SU-DHL-6 (cell line): ENCODE results near the gene OR5B3.

Experiments
- H2AFZ ChIP-seq: fragments of 200-600 bp; sonication (generic); 2 replicates; pipeline ENCODE4 v1.6.1; 2014; ENCODE audit warnings: low read depth, mild to moderate bottlenecking, moderate library complexity, mixed read lengths, antibody characterized with exemption, low read length; ENCODE audit not compliant: severe bottlenecking
- H3F3A ChIP-seq: fragments of 200-600 bp; shearing (Covaris generic); 2 replicates; pipeline ENCODE4 v1.6.0; 2016; ENCODE audit warnings: antibody characterized with exemption, mild to moderate bottlenecking; ENCODE audit not compliant: insufficient read depth
- H3K27ac ChIP-seq: fragments of 200-600 bp; sonication (generic); 2 replicates; pipeline ENCODE4 v1.5.1; 2016; ENCODE audit warnings: low read depth, mild to moderate bottlenecking, low read length, moderate library complexity, mixed read lengths
- H3K27me3 ChIP-seq: fragments of 200-600 bp; sonication (generic), shearing (Covaris generic); 2 replicates; pipeline ENCODE4 v1.6.0; 2014; ENCODE audit warnings: mild to moderate bottlenecking, low read length
- H3K36me3 ChIP-seq: fragments of 200-600 bp; sonication (generic); 2 replicates; pipeline ENCODE4 v1.6.1; 2014; ENCODE audit warnings: mild to moderate bottlenecking, low read length, mixed read lengths
- H3K4me2 ChIP-seq: fragments of 300-600, 200-600 bp; shearing (Covaris generic), sonication (generic); 2 replicates; pipeline ENCODE4 v1.6.0; 2014; ENCODE audit warnings: low read length, low read depth, mild to moderate bottlenecking; ENCODE audit not compliant: poor library complexity, severe bottlenecking
- H3K4me3 ChIP-seq: fragments of 200-600 bp; sonication (generic); 2 replicates; pipeline ENCODE4 v1.5.1; 2014; ENCODE audit warnings: antibody characterized with exemption, low read length, mild to moderate bottlenecking, mixed read lengths; ENCODE audit not compliant: insufficient read depth, poor library complexity, severe bottlenecking
- H3K79me2 ChIP-seq: fragments of 200-600 bp; sonication (generic); 2 replicates; pipeline ENCODE4 v1.6.1; 2014; ENCODE audit warnings: mild to moderate bottlenecking, low read length, moderate library complexity; ENCODE audit not compliant: insufficient read depth
- H3K9ac ChIP-seq: fragments of 200-600 bp; sonication (generic); 2 replicates; pipeline ENCODE4 v1.7.0; 2014; ENCODE audit warnings: mild to moderate bottlenecking, low read length
- H3K9me2 ChIP-seq: fragments of 200-600 bp; sonication (generic); replicated peaks from 2 replicates; pipeline ENCODE4 v1.6.1; 2014; ENCODE audit warnings: low read length; ENCODE audit not compliant: insufficient read depth
- H3K9me3 ChIP-seq: fragments of 200-600 bp; sonication (generic); 2 replicates; pipeline ENCODE4 v1.6.1; 2014; ENCODE audit warnings: low read length, mixed read lengths; ENCODE audit not compliant: insufficient read depth
- H4K20me1 ChIP-seq: fragments of 200-600 bp; sonication (generic); 2 replicates; pipeline ENCODE4 v1.6.1; 2014; ENCODE audit warnings: low read depth, mild to moderate bottlenecking, antibody characterized with exemption, low read length, moderate library complexity, mixed read lengths
- CTCF ChIP-seq: fragments of 200-600 bp; sonication (generic); IDR thresholded peaks from one replicate; pipeline ENCODE4 v1.5.1; 2017; ENCODE audit warnings: antibody characterized with exemption, mild to moderate bottlenecking, low read length, moderate library complexity; ENCODE audit not compliant: insufficient read depth, poor library complexity, severe bottlenecking
- EZH2phosphoT487 ChIP-seq: fragments of 200-600 bp; sonication (generic), shearing (Covaris generic); conservative IDR thresholded peaks from 2 replicates; pipeline ENCODE4 v1.6.1; 2018; ENCODE audit warnings: mild to moderate bottlenecking, antibody characterized with exemption, low read length, moderate library complexity, mixed read lengths

The OR5B3 gene

GRCh38 chr11:58406774-58407173 is at the start of gene OR5B3:
Gene OR5B3, minus strand, starts transcription at chr11:58406874. Its CDS starts 3,465 bp downstream, at chr11:58403409.
- no peak within 1 kb of the TSS for H3K4me2 ChIP-seq
- H3K9me2 ChIP-seq, result no peaks in the 10 kb centered on the region
- H3F3A ChIP-seq, result no peaks in the 10 kb centered on the region
- no peaks in the 10 kb centered on the region for H3K36me3 ChIP-seq
- H2AFZ ChIP-seq, result no peak within 1 kb of the TSS
- no peaks in the 10 kb centered on the region for H3K79me2 ChIP-seq
- H3K9me3 ChIP-seq, result no peaks in the 10 kb centered on the region
- TF ChIP-seq EZH2phosphoT487 (no peak), CTCF (no peak)
- H3K4me3 ChIP-seq, result no peak within 1 kb of the TSS
- no peaks in the 10 kb centered on the region for H3K27me3 ChIP-seq
- H3K9ac ChIP-seq, result no peak within 1 kb of the TSS
- H4K20me1 ChIP-seq, result no peaks in the 10 kb centered on the region
- no peak within 1 kb of the TSS for H3K27ac ChIP-seq

- Histone ChIP-seq H3K9me2 (peaks cover 3% of the 10 kb centered on the region; the same call in 1 of the 2 replicates), H3F3A (no peaks in the 10 kb centered on the region), H3K27me3 (no peaks in the 10 kb centered on the region)
Measured at GRCh38 chr11:58451585-58451984, 44.9 kb upstream of the OR5B3 start.

GRCh38 chr11:58446294-58446693 is 39.6 kb upstream of the OR5B3 start:
- Histone ChIP-seq H4K20me1 (no peaks in the 10 kb centered on the region), H2AFZ (no peak overlapping the region), H3K9me3 (no peaks in the 10 kb centered on the region), H3K36me3 (no peaks in the 10 kb centered on the region), H3F3A (no peaks in the 10 kb centered on the region), H3K9ac (no peak overlapping the region), H3K4me2 (no peak overlapping the region), H3K27ac (no peak overlapping the region), H3K27me3 (no peaks in the 10 kb centered on the region), H3K4me3 (no peak overlapping the region), H3K79me2 (no peaks in the 10 kb centered on the region), H3K9me2 (no peaks in the 10 kb centered on the region; the same call in 1 of the 2 replicates)
- TF ChIP-seq CTCF (no peak), EZH2phosphoT487 (no peak)

More at GRCh38 chr11:58451585-58451984, 44.9 kb upstream of the OR5B3 start:
- no peak overlapping the region for H3K9ac ChIP-seq
- H3K9me3 ChIP-seq, result no peaks in the 10 kb centered on the region
- H3K4me3 ChIP-seq, result no peak overlapping the region
- H3K79me2 ChIP-seq, result no peaks in the 10 kb centered on the region
- no peaks in the 10 kb centered on the region for H3K36me3 ChIP-seq
- TF ChIP-seq EZH2phosphoT487, result no peak
- TF ChIP-seq CTCF, result no peak
- no peak overlapping the region for H3K4me2 ChIP-seq
- H4K20me1 ChIP-seq, result no peaks in the 10 kb centered on the region
- H3K27ac ChIP-seq, result no peak overlapping the region
- no peak overlapping the region for H2AFZ ChIP-seq
